ENCODE measurements around the gene CDC14A.

CDC14A gene

GRCh38 chr1:100530141-100530540 is 177.8 kb downstream of the CDC14A start:
- H3K27me3 ChIP-seq (ENCODE audit: insufficient read depth, poor library complexity, severe bottlenecking), result no peaks in the 10 kb centered on the region
- DNase-seq (ENCODE audit: low read depth in 1 of 2, low spot score in 1 of 2), result no peak
- H3K4me3 ChIP-seq (replicated peaks; ENCODE audit: insufficient read depth, low read length), result no peak overlapping the region
- peak overlapping the region; percentile 71 for H3K27ac ChIP-seq (replicated peaks)
- no peak for TF ChIP-seq POLR2AphosphoS5 (IDR thresholded peaks at IDR 0.05; ENCODE audit: low read depth)
- TF ChIP-seq REST (IDR thresholded peaks at IDR 0.05; ENCODE audit: insufficient replicate concordance, low read depth), result no peak
- no peak for TF ChIP-seq GABPA (IDR thresholded peaks at IDR 0.05; ENCODE audit: low read depth)
- TF ChIP-seq SPI1 (IDR thresholded peaks at IDR 0.05; ENCODE audit: borderline replicate concordance, low read depth), result no peak
- TF ChIP-seq CTCF (IDR thresholded peaks at IDR 0.05; ENCODE audit: insufficient read depth, low read length), result no peak

GRCh38 chr1:100530880-100531487 is 178.7 kb downstream of the CDC14A start:
- no peak overlapping the region for H3K4me3 ChIP-seq (replicated peaks; ENCODE audit: insufficient read depth, low read length)
- H3K27me3 ChIP-seq (ENCODE audit: insufficient read depth, poor library complexity, severe bottlenecking), result no peaks in the 10 kb centered on the region
- TF ChIP-seq POLR2AphosphoS5 (IDR thresholded peaks at IDR 0.05; ENCODE audit: low read depth) (peak; percentile 96), CTCF (IDR thresholded peaks at IDR 0.05; ENCODE audit: insufficient read depth, low read length) (no peak), SPI1 (IDR thresholded peaks at IDR 0.05; ENCODE audit: borderline replicate concordance, low read depth) (peak; percentile 35; the same call in 1 of the 2 replicates), REST (IDR thresholded peaks at IDR 0.05; ENCODE audit: insufficient replicate concordance, low read depth) (peak; percentile 38), GABPA (IDR thresholded peaks at IDR 0.05; ENCODE audit: low read depth) (peak; percentile 48; the same call in 1 of the 2 replicates)
- peak overlapping the region; percentile 71 for H3K27ac ChIP-seq (replicated peaks)
- peak; percentile 87 to 94 for DNase-seq (ENCODE audit: low read depth in 1 of 2, low spot score in 1 of 2)

- H3K4me3 ChIP-seq (replicated peaks; ENCODE audit: insufficient read depth, low read length), result no peak overlapping the region
- no peaks in the 10 kb centered on the region for H3K27me3 ChIP-seq (ENCODE audit: insufficient read depth, poor library complexity, severe bottlenecking)
- no peak for DNase-seq (ENCODE audit: low read depth in 1 of 2, low spot score in 1 of 2)
- TF ChIP-seq SPI1 (IDR thresholded peaks at IDR 0.05; ENCODE audit: borderline replicate concordance, low read depth) (peak; percentile 2; the same call in 1 of the 2 replicates), GABPA (IDR thresholded peaks at IDR 0.05; ENCODE audit: low read depth) (no peak), CTCF (IDR thresholded peaks at IDR 0.05; ENCODE audit: insufficient read depth, low read length) (no peak), REST (IDR thresholded peaks at IDR 0.05; ENCODE audit: insufficient replicate concordance, low read depth) (no peak), POLR2AphosphoS5 (IDR thresholded peaks at IDR 0.05; ENCODE audit: low read depth) (no peak)
- H3K27ac ChIP-seq (replicated peaks), result no peak overlapping the region
Measured at GRCh38 chr1:100532645-100533044, 180.3 kb downstream of the CDC14A start.
